HepG2 (cell line): ENCODE data around the gene SRSF3. TPM values are rescaled to one million over a fixed set of nuclear protein-coding genes. Genes with fewer than 3 reads are reported as not detected.

Experiments used
- DNMT1 ChIP-seq: sonication (generic); formaldehyde crosslinking; IDR thresholded peaks from 2 replicates; pipeline ENCODE4 v1.5.1; 2020; ENCODE audit warnings: mild to moderate bottlenecking, missing genetic modification reagents
- EEA1 ChIP-seq: sonication (generic); formaldehyde crosslinking; IDR thresholded peaks from 2 replicates; pipeline ENCODE4 v1.5.1; 2020; ENCODE audit warnings: mild to moderate bottlenecking, missing genetic modification reagents, borderline replicate concordance
- ELF1 ChIP-seq: sonication (generic); formaldehyde crosslinking; IDR thresholded peaks from 2 replicates; pipeline ENCODE4 v1.4.0; 2020; ENCODE audit warnings: missing genetic modification reagents
- HOXA3 ChIP-seq: sonication (generic); formaldehyde crosslinking; IDR thresholded peaks from 2 replicates; pipeline ENCODE4 v1.5.0; 2020; ENCODE audit warnings: missing genetic modification reagents
- MYNN ChIP-seq: sonication (generic); formaldehyde crosslinking; IDR thresholded peaks from 2 replicates; pipeline ENCODE4 v1.4.0; 2020; ENCODE audit warnings: mild to moderate bottlenecking, low read depth, missing genetic modification reagents
- NFYB ChIP-seq: sonication (generic); formaldehyde crosslinking; IDR thresholded peaks from 2 replicates; pipeline ENCODE4 v1.4.0; 2020; ENCODE audit warnings: missing genetic modification reagents
- NR2F2 ChIP-seq: IDR thresholded peaks from 2 replicates; pipeline ENCODE4 v1.6.1; 2012; ENCODE audit warnings: low read depth, inconsistent platforms, borderline replicate concordance
- PITX1 ChIP-seq: sonication (generic); formaldehyde crosslinking; IDR thresholded peaks from 2 replicates; pipeline ENCODE4 v1.5.1; 2020; ENCODE audit warnings: mild to moderate bottlenecking, missing genetic modification reagents
- POGZ ChIP-seq: sonication (generic); formaldehyde crosslinking; IDR thresholded peaks from 2 replicates; pipeline ENCODE4 v1.4.0; 2020; ENCODE audit warnings: mild to moderate bottlenecking, missing genetic modification reagents
- RAD51 ChIP-seq: fragments of 450-650 bp; IDR thresholded peaks from 2 replicates; pipeline ENCODE4 v1.6.1; 2016; ENCODE audit warnings: borderline replicate concordance
- TCF7L2 ChIP-seq: IDR thresholded peaks from 2 replicates; pipeline ENCODE4 v1.6.1; 2011; ENCODE audit warnings: mild to moderate bottlenecking, low read depth, low read length, moderate library complexity
- TRIM24 ChIP-seq: sonication (generic); formaldehyde crosslinking; IDR thresholded peaks from 2 replicates; pipeline ENCODE4 v1.8.0; 2022; ENCODE audit warnings: mild to moderate bottlenecking, missing genetic modification reagents
- ZFP41 ChIP-seq: sonication (generic); formaldehyde crosslinking; IDR thresholded peaks from 2 replicates; pipeline ENCODE4 v1.4.0; 2020; ENCODE audit warnings: mild to moderate bottlenecking, missing genetic modification reagents, borderline replicate concordance
- ZNF160 ChIP-seq: sonication (generic); formaldehyde crosslinking; IDR thresholded peaks from 2 replicates; pipeline ENCODE4 v1.8.0; 2022; ENCODE audit warnings: mild to moderate bottlenecking, inconsistent platforms, missing genetic modification reagents
- ZNF678 ChIP-seq: sonication (generic); formaldehyde crosslinking; IDR thresholded peaks from 2 replicates; pipeline ENCODE4 v1.4.0; 2020; ENCODE audit warnings: mild to moderate bottlenecking, missing genetic modification reagents
- ZNF713 ChIP-seq: sonication (generic); formaldehyde crosslinking; IDR thresholded peaks from 2 replicates; pipeline ENCODE4 v1.4.0; 2020; ENCODE audit warnings: mild to moderate bottlenecking, missing genetic modification reagents
- polyA plus RNA-seq, 8 experiments: library from polyadenylated mRNA; depleted of rRNA in 3 of 8; stranded (reverse) in 7 of 8; unstranded in 1 of 8; fragments of >200 nt; fragmentation: Illumina TruSeq in 4 of 8; extraction: Trizol in 4 of 8; gene quantifications; 2 replicates each; pipeline versions ENCODE4 v1.2.1 to v1.2.3, GENCODE V29; 2011 to 2016; ENCODE audit warnings: low read depth in 4 of 8, missing spikeins in 1 of 8, mixed read lengths in 1 of 8; ENCODE audit not compliant: insufficient read depth in 1 of 8
- total RNA-seq, 5 experiments: library from RNA; depleted of rRNA; stranded (reverse); fragments of >200 nt; fragmentation: Illumina TruSeq; extraction: Trizol; gene quantifications; 2 replicates each; pipeline ENCODE4 v1.2.3, GENCODE V29; 2016; ENCODE audit warnings: low read depth in 1 of 5
- TF ChIP-seq, protein P1 (sequence below): sonication (generic); formaldehyde crosslinking; IDR thresholded peaks from 2 replicates; pipeline ENCODE4 v1.4.0; 2020; ENCODE audit warnings: mild to moderate bottlenecking, missing genetic modification reagents
- TF ChIP-seq, protein P2 (sequence below): sonication (generic); formaldehyde crosslinking; IDR thresholded peaks from 2 replicates; pipeline ENCODE4 v1.4.0; 2020; ENCODE audit warnings: missing genetic modification reagents
- TF ChIP-seq, protein P3 (sequence below): sonication (generic); formaldehyde crosslinking; IDR thresholded peaks from 2 replicates; pipeline ENCODE4 v1.5.1; 2020; ENCODE audit warnings: missing genetic modification reagents, mild to moderate bottlenecking, borderline replicate concordance
- TF ChIP-seq, protein P4 (sequence below): sonication (generic); formaldehyde crosslinking; IDR thresholded peaks from 2 replicates; pipeline ENCODE4 v1.9.0; 2021; ENCODE audit warnings: missing genetic modification reagents, borderline replicate concordance

Gene SRSF3
- total and polyA plus RNA-seq, 2 of the 13 experiments (the other 11 are each of a cell fraction or from before 2014, with no cell fraction given) = 206 to 684 TPM

DNA sequence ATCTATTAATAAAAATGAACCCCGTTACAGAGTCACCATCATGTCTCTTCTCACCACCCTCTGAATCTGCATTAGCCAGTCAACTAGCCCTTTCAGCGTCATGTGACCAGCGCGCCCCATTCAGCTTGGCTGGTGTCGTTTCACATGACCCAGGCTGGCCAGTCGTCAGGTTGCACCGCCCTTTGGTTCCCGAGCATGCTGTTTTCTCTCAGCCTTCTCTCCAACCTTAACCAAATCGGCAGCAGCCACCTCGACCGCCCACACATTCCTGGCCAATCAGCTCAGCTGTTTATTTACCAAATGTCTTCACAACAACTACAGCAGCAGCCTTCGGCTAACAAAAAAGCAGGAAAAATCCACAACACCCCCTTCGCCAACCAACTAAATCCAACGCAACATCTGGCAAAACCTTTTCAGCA is 5.6 kb downstream of the SRSF3 start (continued):
- TF ChIP-seq TRIM24 (no peak), EEA1 (no peak), RAD51 (peak; percentile 39; the same call in 1 of the 2 replicates), TCF7L2 (no peak), ZNF160 (CRISPR knock-in tag) (no peak), NFYB (CRISPR knock-in tag) (peak; percentile 53; the same call in 1 of the 2 replicates), ELF1 (CRISPR knock-in tag) (no peak), POGZ (CRISPR knock-in tag) (0 out of 2 replicates have a peak, but pooled peaks have one; percentile 21), HOXA3 (CRISPR knock-in tag) (0 out of 2 replicates have a peak, but pooled peaks have one; percentile 38), DNMT1 (CRISPR knock-in tag) (0 out of 2 replicates have a peak, but pooled peaks have one; percentile 65), PITX1 (no peak), ZNF678 (CRISPR knock-in tag) (no peak), NR2F2 (no peak), ZFP41 (CRISPR knock-in tag) (no peak), MYNN (CRISPR knock-in tag) (no peak), ZNF713 (CRISPR knock-in tag) (peak; percentile 54; the same call in 1 of the 2 replicates)
- TF ChIP-seq, protein P1, sequence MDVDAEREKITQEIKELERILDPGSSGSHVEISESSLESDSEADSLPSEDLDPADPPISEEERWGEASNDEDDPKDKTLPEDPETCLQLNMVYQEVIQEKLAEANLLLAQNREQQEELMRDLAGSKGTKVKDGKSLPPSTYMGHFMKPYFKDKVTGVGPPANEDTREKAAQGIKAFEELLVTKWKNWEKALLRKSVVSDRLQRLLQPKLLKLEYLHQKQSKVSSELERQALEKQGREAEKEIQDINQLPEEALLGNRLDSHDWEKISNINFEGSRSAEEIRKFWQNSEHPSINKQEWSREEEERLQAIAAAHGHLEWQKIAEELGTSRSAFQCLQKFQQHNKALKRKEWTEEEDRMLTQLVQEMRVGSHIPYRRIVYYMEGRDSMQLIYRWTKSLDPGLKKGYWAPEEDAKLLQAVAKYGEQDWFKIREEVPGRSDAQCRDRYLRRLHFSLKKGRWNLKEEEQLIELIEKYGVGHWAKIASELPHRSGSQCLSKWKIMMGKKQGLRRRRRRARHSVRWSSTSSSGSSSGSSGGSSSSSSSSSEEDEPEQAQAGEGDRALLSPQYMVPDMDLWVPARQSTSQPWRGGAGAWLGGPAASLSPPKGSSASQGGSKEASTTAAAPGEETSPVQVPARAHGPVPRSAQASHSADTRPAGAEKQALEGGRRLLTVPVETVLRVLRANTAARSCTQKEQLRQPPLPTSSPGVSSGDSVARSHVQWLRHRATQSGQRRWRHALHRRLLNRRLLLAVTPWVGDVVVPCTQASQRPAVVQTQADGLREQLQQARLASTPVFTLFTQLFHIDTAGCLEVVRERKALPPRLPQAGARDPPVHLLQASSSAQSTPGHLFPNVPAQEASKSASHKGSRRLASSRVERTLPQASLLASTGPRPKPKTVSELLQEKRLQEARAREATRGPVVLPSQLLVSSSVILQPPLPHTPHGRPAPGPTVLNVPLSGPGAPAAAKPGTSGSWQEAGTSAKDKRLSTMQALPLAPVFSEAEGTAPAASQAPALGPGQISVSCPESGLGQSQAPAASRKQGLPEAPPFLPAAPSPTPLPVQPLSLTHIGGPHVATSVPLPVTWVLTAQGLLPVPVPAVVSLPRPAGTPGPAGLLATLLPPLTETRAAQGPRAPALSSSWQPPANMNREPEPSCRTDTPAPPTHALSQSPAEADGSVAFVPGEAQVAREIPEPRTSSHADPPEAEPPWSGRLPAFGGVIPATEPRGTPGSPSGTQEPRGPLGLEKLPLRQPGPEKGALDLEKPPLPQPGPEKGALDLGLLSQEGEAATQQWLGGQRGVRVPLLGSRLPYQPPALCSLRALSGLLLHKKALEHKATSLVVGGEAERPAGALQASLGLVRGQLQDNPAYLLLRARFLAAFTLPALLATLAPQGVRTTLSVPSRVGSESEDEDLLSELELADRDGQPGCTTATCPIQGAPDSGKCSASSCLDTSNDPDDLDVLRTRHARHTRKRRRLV = no peak
- TF ChIP-seq, protein P2, sequence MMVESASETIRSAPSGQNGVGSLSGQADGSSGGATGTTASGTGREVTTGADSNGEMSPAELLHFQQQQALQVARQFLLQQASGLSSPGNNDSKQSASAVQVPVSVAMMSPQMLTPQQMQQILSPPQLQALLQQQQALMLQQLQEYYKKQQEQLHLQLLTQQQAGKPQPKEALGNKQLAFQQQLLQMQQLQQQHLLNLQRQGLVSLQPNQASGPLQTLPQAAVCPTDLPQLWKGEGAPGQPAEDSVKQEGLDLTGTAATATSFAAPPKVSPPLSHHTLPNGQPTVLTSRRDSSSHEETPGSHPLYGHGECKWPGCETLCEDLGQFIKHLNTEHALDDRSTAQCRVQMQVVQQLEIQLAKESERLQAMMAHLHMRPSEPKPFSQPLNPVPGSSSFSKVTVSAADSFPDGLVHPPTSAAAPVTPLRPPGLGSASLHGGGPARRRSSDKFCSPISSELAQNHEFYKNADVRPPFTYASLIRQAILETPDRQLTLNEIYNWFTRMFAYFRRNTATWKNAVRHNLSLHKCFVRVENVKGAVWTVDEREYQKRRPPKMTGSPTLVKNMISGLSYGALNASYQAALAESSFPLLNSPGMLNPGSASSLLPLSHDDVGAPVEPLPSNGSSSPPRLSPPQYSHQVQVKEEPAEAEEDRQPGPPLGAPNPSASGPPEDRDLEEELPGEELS (CRISPR knock-in tag) = peak; percentile 12; the same call in 1 of the 2 replicates
- TF ChIP-seq, protein P3, sequence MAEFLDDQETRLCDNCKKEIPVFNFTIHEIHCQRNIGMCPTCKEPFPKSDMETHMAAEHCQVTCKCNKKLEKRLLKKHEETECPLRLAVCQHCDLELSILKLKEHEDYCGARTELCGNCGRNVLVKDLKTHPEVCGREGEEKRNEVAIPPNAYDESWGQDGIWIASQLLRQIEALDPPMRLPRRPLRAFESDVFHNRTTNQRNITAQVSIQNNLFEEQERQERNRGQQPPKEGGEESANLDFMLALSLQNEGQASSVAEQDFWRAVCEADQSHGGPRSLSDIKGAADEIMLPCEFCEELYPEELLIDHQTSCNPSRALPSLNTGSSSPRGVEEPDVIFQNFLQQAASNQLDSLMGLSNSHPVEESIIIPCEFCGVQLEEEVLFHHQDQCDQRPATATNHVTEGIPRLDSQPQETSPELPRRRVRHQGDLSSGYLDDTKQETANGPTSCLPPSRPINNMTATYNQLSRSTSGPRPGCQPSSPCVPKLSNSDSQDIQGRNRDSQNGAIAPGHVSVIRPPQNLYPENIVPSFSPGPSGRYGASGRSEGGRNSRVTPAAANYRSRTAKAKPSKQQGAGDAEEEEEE = no peak
- TF ChIP-seq, protein P4, sequence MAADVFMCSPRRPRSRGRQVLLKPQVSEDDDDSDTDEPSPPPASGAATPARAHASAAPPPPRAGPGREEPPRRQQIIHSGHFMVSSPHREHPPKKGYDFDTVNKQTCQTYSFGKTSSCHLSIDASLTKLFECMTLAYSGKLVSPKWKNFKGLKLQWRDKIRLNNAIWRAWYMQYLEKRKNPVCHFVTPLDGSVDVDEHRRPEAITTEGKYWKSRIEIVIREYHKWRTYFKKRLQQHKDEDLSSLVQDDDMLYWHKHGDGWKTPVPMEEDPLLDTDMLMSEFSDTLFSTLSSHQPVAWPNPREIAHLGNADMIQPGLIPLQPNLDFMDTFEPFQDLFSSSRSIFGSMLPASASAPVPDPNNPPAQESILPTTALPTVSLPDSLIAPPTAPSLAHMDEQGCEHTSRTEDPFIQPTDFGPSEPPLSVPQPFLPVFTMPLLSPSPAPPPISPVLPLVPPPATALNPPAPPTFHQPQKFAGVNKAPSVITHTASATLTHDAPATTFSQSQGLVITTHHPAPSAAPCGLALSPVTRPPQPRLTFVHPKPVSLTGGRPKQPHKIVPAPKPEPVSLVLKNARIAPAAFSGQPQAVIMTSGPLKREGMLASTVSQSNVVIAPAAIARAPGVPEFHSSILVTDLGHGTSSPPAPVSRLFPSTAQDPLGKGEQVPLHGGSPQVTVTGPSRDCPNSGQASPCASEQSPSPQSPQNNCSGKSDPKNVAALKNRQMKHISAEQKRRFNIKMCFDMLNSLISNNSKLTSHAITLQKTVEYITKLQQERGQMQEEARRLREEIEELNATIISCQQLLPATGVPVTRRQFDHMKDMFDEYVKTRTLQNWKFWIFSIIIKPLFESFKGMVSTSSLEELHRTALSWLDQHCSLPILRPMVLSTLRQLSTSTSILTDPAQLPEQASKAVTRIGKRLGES (CRISPR knock-in tag) = no peak
